NCI-H82 (cell line): Measurements from ENCODE around the gene SRRD.
A peak's percentile ranks its signal among the peaks of the same experiment; 100 is the strongest.

Source experiments
- DNase-seq: peaks from one replicate; lab custom pipeline; 2025; lab: John Stamatoyannopoulos, UW

The SRRD gene

GRCh38 chr22:26483439-26484359 is at the start of gene SRRD, which contains the start of gene HPS4:
Gene SRRD, plus strand, starts transcription at chr22:26483877. Its CDS starts 14 bp downstream, at chr22:26483891.
Gene HPS4, minus strand, starts transcription at chr22:26483783. Its CDS starts 2,021 bp downstream, at chr22:26481762.
- DNase-seq, result peak; percentile 91

- DNase-seq, result no peak
Measured at GRCh38 chr22:26435327-26436093, 48.2 kb upstream of the SRRD start.

GRCh38 chr22:26436903-26437515 is 46.7 kb upstream of the SRRD start:
- DNase-seq, result no peak

DNA sequence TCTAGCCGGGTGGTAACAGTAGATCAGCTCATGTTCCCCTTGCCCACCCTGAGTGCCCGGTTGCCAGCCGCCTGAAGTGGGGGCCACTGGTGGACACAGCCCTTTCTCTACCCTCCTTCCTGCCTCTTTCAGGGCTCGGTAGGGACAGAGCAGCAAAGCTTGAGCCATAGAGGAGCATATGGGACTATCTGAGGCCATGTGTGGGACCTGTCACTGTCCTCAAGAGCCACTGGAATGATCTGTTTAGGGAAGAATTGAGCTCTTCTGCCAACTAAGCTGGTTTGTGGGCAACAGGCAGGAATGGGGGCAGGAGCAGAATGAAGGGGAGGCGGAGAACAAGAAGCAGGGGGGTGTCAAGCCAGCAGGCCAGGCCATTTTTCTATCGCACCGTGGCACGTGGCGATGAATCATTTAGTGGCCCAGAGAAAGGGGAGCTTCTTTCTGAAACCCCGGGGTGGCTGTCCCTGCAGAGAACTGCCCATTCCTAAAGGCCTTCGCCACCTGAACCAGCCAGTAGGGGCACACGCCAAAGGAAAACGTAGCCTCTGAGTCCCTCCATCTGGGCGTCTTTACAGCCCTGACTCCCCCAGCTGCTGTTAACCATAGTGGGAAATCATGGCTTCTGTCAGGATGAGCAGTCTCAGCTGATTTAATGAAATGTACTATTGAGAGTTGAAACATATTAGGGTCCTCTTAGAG is 45.8 kb upstream of the SRRD start:
- DNase-seq, result peak; percentile 84

GRCh38 chr22:26438776-26439175 is 44.9 kb upstream of the SRRD start:
- peak; percentile 89 for DNase-seq

- no peak for DNase-seq
Measured at GRCh38 chr22:26439559-26439958, 44.1 kb upstream of the SRRD start.

DNA sequence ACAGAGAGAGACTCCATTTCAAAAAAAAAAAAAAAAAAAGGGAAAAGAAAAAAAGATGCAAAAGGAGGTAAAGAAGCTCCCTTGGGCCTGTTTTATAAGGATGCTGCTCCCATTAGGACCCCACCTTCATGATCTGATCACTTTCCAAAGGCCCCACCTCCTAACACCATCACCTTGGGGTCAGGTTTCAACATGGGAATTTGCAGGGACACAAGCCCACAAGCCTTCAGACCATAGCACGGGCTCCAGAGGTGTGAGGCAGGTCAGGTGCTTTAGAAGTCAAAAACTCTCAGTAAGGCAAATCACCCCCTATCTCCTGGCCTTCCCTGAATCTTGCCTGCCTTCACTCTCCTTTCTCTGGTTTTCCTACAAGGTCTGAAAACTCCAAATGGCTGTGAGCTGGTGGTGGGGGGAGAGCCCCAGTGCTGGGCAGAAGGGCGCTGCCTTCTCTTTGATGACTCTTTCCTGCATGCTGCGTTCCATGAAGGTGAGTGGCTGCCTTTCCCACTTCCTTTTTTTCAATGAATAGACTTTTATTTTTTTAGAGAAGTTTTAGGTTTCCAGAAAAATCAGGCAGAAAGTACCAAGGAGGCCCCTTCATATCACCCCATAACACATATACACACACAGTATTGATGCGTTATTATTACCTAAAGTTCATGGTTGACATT is 41.5 kb upstream of the SRRD start:
- no peak for DNase-seq

DNA sequence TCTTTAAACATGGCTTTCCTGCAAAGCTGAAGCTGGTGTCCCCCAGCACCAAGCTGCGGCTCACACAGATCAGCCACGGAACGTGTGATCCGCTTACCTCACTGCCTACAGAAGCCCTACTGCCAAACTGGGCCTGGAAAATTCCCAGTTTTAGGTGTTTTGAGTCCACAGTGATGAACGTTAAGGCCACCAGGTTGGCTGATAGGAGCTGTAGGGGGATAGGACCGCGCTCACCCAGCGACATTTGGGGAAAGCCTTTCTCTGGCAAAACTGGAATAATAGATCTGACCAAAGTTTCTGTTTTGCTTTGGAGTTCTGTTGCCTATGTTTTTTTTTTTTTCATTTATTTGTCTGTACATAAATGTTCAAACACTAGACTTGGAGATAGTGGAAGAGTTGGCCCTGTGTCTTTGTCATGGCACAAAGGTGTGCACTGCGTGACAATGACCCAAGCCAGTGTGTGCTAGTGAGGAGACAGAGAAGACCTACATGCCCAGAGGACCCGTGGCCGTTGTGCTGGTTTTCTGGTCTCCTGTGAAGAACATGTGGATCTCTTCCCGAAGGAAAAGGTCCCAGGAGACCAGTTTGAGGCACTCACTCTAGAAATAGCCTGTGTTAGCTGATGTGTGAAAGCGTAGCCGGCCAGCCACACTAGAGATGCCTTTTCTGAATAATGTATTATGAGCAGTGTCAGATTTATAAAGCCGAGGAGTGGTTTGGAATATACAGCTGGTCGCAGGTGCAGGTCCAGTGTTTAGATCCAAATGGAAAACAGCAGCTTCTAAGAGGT is 39.6 kb upstream of the SRRD start:
- DNase-seq, result no peak

DNA sequence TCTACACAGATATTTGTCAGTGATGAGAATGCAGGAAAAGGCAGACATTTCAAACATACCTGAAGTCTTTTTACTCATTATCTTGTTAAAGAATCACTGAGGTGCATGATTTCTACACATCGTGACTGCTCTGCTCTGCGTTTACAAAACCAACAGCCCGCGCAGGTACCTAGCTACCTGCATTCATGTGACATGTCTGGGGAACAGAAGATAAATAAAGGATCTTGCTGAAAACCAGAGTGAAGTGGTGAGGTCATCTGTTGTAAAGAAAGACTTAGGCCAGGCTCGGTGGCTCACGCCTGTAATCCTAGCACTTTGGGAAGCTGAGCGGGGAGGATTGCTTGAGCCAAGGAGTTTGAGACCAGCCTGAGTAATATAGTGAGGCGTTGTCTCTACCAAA is 38.9 kb upstream of the SRRD start:
- DNase-seq, result peak; percentile 11

DNA sequence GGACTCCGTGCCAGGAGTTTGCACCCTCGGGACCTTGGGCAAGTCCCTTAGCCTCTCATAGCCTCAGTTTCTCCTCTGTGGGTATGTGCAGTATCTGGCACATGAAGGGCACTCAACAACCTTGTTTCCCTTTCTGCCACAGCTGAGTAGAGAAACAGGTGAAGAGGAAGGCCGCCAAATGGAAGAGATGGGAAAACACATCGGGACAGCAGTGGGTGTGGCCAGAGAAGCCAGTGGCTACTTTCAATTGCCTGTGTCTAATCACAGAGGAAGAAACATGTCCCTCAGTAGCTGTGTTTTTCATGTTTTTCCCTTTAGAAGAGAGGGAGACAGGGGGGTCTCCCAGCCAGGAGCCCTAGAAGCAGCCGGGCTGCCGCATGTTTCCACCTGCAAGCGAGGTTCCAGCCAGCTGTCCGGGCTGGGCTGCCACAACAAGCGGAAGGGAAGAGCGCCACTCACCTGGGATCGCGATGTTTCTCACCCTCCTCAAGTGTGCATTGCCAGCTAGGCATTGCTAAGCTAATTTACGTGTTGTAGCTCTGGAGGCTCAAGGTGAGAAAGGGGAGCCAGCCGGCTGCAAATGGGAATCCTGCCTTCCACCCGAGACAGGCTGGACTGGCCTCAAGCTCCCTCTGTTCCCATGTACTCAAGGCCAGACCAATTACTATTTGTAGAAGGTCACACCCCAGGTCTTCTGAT is 38.0 kb upstream of the SRRD start:
- DNase-seq, result no peak

DNA sequence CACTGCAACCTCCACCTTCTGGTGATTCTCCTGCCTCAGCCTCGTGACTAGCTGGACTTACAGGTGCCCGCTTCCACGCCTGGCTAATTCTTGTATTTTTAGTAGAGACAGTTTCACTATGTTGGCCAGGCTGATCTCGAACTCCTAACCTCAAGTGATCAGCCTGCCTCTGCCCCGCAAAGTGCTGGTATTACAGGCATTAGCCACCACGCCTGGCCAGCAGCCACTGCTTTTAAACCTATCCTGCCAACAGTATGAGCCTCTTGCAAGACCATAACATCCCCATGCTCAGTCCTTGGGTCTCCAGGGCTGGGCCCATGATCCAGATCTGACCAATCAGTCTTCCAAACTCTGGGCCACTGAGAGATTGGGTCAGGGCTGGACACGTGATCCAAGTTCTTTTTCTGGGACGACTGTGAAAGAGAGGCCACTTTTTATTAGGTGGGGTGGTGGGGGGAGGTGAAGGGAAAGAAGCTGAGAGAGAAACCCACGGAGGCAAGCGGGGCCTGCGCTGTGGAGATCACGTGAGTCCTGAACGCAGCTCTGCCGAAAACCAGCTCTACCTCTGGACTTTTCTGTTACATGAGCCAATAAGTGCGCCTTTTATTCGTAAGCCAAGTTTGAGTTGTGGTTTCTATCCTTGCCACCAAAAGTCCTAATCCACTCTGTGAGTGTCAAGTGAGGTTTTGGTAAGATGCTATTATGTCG is 36.7 kb upstream of the SRRD start:
- peak; percentile 73 for DNase-seq

GRCh38 chr22:26447584-26448329 is 35.9 kb upstream of the SRRD start:
- DNase-seq, result peak; percentile 81

DNA sequence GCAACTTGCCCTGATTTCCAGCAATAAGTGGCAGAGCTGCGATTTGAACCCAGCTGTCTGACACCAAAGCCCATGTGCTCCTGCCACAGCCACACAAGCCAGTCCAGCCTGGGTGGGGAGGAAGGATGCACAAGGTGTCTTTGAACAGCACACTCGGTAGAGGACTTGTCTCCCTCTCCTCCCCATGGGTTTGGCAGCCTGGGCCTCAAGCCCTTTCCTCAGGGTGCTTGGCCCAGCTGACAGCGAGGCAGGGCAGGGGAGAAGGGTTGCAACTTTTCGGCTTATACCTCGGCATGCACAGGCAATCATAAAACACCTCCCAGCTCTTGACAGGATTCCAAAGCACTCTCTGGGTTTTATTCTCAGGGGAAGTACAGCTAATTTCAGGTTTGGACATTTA is 35.3 kb upstream of the SRRD start:
- DNase-seq, result no peak

- DNase-seq, result no peak
Measured at GRCh38 chr22:26448941-26449340, 34.7 kb upstream of the SRRD start.

DNA sequence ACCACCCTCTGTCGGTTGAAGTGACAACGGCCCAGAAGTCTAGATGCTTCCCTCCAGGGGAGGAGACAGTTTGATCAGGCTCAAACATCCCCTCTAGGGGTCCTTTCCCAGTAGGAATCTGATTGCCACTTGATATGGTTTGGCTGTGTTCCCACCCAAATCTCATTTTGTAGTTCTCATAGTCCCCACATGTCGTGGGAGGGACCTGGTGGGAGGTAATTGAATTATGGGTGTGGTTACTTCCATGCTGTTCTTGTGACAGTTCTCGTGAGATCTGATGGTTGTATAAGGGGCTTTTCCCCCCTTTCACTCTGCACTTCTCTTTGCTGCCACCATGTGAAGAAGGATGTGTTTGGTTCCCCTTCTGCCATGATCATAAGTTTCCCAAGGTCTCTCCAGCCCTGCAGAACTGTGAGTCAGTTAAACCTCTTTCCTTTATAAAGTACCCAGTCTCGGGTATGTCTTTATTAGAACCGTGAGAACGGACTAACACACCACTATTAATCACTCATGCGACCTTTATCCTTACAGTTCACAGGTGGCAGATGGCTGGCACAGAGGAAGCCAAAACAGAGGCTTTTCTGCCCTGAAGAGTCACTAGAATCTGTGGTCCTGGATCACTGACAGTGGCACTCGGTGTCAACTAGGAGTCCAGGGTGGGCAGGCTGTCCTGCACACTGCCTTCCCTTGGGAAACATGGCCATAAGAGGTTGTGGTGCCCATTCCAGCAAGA is 33.1 kb upstream of the SRRD start:
- DNase-seq, result peak; percentile 83

GRCh38 chr22:26452236-26453016 is 31.3 kb upstream of the SRRD start:
- no peak for DNase-seq

- no peak for DNase-seq
Measured at GRCh38 chr22:26453216-26453615, 30.5 kb upstream of the SRRD start.
